WTC11 (cell line): Measurements from ENCODE around the gene RAB3D. TPM values are rescaled to one million over a fixed set of nuclear protein-coding genes. Genes with fewer than 3 reads are reported as not detected.
A peak's percentile ranks its signal among the peaks of the same experiment; 100 is the strongest.

Experiments
- ATAC-seq: fragments of 200-7000 bp; cut with Tn5 transposase; 2 replicates; pipeline ENCODE4 v1.10.0; 2021; ENCODE audit warnings: mild to moderate bottlenecking, moderate library complexity
- CTCF ChIA-PET: fragments of 300-600 bp; sonication (Branson Sonifier 250); formaldehyde crosslinking; loops from one replicate; lab custom pipeline; 2021; ENCODE audit warnings: antibody characterized with exemption; lab: Charles Lee
- POLR2A ChIA-PET: fragments of 350-600 bp; sonication (Branson Sonifier 250); formaldehyde crosslinking; loops from one replicate; lab custom pipeline; 2021; ENCODE audit warnings: antibody characterized with exemption; lab: Charles Lee
- DNase-seq: peaks from one replicate; pipeline ENCODE4 v3.0.0; 2021; ENCODE audit warnings: low spot score
- H3K27ac Mint-ChIP-seq: 2 replicates; pipeline ENCODE4 v1.8.0; 2021; ENCODE audit warnings: mixed read lengths
- H3K27me3 Mint-ChIP-seq: 2 replicates; pipeline ENCODE4 v1.8.0; 2021; ENCODE audit warnings: low read depth, mild to moderate bottlenecking, moderate library complexity, mixed read lengths
- H3K36me3 Mint-ChIP-seq: 2 replicates; pipeline ENCODE4 v1.8.0; 2021; ENCODE audit warnings: mixed read lengths
- H3K4me1 Mint-ChIP-seq: 2 replicates; pipeline ENCODE4 v1.8.0; 2022; ENCODE audit warnings: mixed read lengths
- H3K4me3 Mint-ChIP-seq: 2 replicates; pipeline ENCODE4 v1.8.0; 2021; ENCODE audit warnings: mild to moderate bottlenecking, moderate library complexity, mixed read lengths
- H3K9me3 Mint-ChIP-seq: 2 replicates; pipeline ENCODE4 v1.8.0; 2021; ENCODE audit warnings: mixed read lengths
- ATF1 ChIP-seq: sonication (generic); formaldehyde crosslinking; IDR thresholded peaks from 2 replicates; pipeline ENCODE4 v1.8.1; 2023; ENCODE audit warnings: mild to moderate bottlenecking, moderate library complexity, missing genetic modification reagents
- ATF6 ChIP-seq: sonication (generic); formaldehyde crosslinking; IDR thresholded peaks from 2 replicates; pipeline ENCODE4 v1.8.1; 2023; ENCODE audit warnings: mild to moderate bottlenecking, missing genetic modification reagents
- CREM ChIP-seq: sonication (generic); formaldehyde crosslinking; IDR thresholded peaks from 2 replicates; pipeline ENCODE4 v1.8.1; 2022; ENCODE audit warnings: mild to moderate bottlenecking, missing genetic modification reagents, moderate library complexity
- ELF4 ChIP-seq: sonication (generic); formaldehyde crosslinking; IDR thresholded peaks from 2 replicates; pipeline ENCODE4 v1.8.1; 2022; ENCODE audit warnings: low read depth, mild to moderate bottlenecking, moderate library complexity, missing genetic modification reagents
- EMX1 ChIP-seq: fragments of 250-450 bp; sonication (Bioruptor Pico); IDR thresholded peaks from 2 replicates; pipeline ENCODE4 v1.8.0; 2021; ENCODE audit warnings: mild to moderate bottlenecking
- FOXK1 ChIP-seq: sonication (generic); formaldehyde crosslinking; IDR thresholded peaks from 2 replicates; pipeline ENCODE4 v1.8.0; 2022; ENCODE audit warnings: mild to moderate bottlenecking, moderate library complexity, missing genetic modification reagents
- GABPB1 ChIP-seq: sonication (generic); formaldehyde crosslinking; IDR thresholded peaks from 2 replicates; pipeline ENCODE4 v1.8.1; 2023; ENCODE audit warnings: mild to moderate bottlenecking, missing genetic modification reagents
- NFYB ChIP-seq: sonication (generic); formaldehyde crosslinking; conservative IDR thresholded peaks from 2 replicates; pipeline ENCODE4 v1.8.0; 2022; ENCODE audit warnings: low read depth, missing genetic modification reagents
- NR2C2 ChIP-seq: sonication (generic); formaldehyde crosslinking; IDR thresholded peaks from 2 replicates; pipeline ENCODE4 v1.8.0; 2022; ENCODE audit warnings: mild to moderate bottlenecking, missing genetic modification reagents
- PRRX2 ChIP-seq: fragments of 250-450 bp; sonication (Bioruptor Pico); IDR thresholded peaks from 2 replicates; pipeline ENCODE4 v1.8.0; 2021; ENCODE audit warnings: mild to moderate bottlenecking
- ZNF138 ChIP-seq: sonication (generic); formaldehyde crosslinking; conservative IDR thresholded peaks from 2 replicates; pipeline ENCODE4 v1.8.1; 2022; ENCODE audit warnings: mild to moderate bottlenecking, moderate library complexity, missing genetic modification reagents
- ZNF219 ChIP-seq: sonication (generic); formaldehyde crosslinking; IDR thresholded peaks from 2 replicates; pipeline ENCODE4 v1.8.0; 2023; ENCODE audit warnings: missing genetic modification reagents, mild to moderate bottlenecking, borderline replicate concordance
- ZNF232 ChIP-seq: sonication (generic); formaldehyde crosslinking; IDR thresholded peaks from 2 replicates; pipeline ENCODE4 v1.8.0; 2022; ENCODE audit warnings: mild to moderate bottlenecking, missing genetic modification reagents
- ZNF317 ChIP-seq: sonication (generic); formaldehyde crosslinking; IDR thresholded peaks from 2 replicates; pipeline ENCODE4 v1.8.1; 2023; ENCODE audit warnings: low read depth, mild to moderate bottlenecking, moderate library complexity, missing genetic modification reagents, borderline replicate concordance
- ZNF416 ChIP-seq: fragments of 250-450 bp; sonication (Bioruptor Pico); IDR thresholded peaks from 2 replicates; pipeline ENCODE4 v1.9.0; 2021; ENCODE audit warnings: mild to moderate bottlenecking, inconsistent platforms
- ZNF532 ChIP-seq: fragments of 250-450 bp; sonication (Bioruptor Pico); IDR thresholded peaks from 2 replicates; pipeline ENCODE4 v1.9.0; 2021; ENCODE audit warnings: mild to moderate bottlenecking, borderline replicate concordance
- total RNA-seq: library from RNA; stranded (reverse); gene quantifications from 3 replicates; pipeline ENCODE4 v1.2.3, GENCODE V29; 2021
- TF ChIP-seq, protein P1 (sequence below): sonication (generic); formaldehyde crosslinking; IDR thresholded peaks from 2 replicates; pipeline ENCODE4 v1.8.0; 2022; ENCODE audit warnings: mild to moderate bottlenecking, missing genetic modification reagents
- TF ChIP-seq, protein P2 (sequence below): sonication (generic); formaldehyde crosslinking; IDR thresholded peaks from 2 replicates; pipeline ENCODE4 v1.8.1; 2023; ENCODE audit warnings: mild to moderate bottlenecking, moderate library complexity, missing genetic modification reagents
- TF ChIP-seq, protein P3 (sequence below): sonication (generic); formaldehyde crosslinking; IDR thresholded peaks from 2 replicates; pipeline ENCODE4 v1.8.1; 2023; ENCODE audit warnings: mild to moderate bottlenecking, missing genetic modification reagents, moderate library complexity
- TF ChIP-seq, protein P4 (sequence below): sonication (generic); formaldehyde crosslinking; IDR thresholded peaks from 2 replicates; pipeline ENCODE4 v1.8.1; 2023; ENCODE audit warnings: mild to moderate bottlenecking, missing genetic modification reagents, moderate library complexity

Gene RAB3D
- total RNA-seq, 1 experiment from 2014 or later = 18.9 TPM

DNA sequence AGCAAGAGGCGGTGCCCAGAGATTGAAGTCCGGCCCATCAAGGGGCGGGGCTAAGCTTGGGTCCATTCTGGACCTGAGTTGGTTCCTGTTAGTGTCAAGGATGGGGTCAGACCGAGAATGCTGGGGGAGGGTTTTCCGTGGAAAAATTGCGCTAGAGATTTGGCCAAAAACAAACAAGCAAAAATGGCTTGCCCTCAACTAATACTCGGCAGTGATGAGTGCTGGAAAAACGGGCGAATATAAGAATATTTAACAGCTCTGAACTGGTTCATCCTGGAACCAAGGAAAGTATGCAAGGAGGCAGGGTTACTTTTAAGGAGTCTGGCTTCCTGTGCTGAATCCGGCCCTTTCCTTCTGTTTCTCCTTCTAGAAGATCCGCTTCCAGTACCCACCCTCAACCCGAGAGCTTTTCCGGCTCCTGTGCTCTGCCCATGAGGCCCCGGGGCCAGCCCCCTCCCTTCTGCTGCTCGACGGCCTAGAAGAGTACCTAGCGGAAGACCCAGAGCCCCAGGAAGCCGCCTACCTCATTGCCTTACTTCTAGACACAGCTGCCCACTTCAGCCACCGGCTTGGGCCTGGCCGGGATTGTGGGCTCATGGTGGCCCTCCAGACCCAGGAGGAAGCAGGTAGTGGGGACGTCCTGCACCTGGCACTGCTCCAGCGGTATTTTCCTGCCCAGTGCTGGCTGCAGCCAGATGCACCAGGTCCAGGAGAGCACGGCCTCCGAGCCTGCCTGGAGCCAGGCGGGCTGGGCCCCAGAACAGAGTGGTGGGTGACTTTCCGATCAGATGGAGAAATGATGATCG, 35.9 kb upstream of the RAB3D start (continued):
- no peak for TF ChIP-seq ZNF532 (CRISPR knock-in tag)
- TF ChIP-seq, protein P1, sequence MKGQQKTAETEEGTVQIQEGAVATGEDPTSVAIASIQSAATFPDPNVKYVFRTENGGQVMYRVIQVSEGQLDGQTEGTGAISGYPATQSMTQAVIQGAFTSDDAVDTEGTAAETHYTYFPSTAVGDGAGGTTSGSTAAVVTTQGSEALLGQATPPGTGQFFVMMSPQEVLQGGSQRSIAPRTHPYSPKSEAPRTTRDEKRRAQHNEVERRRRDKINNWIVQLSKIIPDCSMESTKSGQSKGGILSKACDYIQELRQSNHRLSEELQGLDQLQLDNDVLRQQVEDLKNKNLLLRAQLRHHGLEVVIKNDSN (CRISPR knock-in tag) = no peak
- 0 out of 2 replicates have a peak, but pooled peaks have one; percentile 20 for TF ChIP-seq CREM (CRISPR knock-in tag)

GRCh38 chr19:11374433-11375142, 35.1 kb upstream of the RAB3D start, which contains the start of gene SWSAP1:
TSS of gene SWSAP1 (plus strand) at chr19:11374666. CDS start at chr19:11374681, 15 bp downstream.
- H3K36me3 Mint-ChIP-seq = peaks cover 6% of the 10 kb centered on the region
- no peaks in the 10 kb centered on the region for H3K9me3 Mint-ChIP-seq
- DNase-seq (peak; percentile 98), ATAC-seq (peak; percentile 93)
- POLR2A ChIA-PET = interaction anchor here (0.5 to 3.1 kb wide), 12 partner anchors 9 to 144 kb away, joined by 3 to 16 read pairs (median 5); partner anchors contain the start of genes CCDC159, EPOR, ODAD3 and PRKCSH
- H3K27ac Mint-ChIP-seq = no peak within 1 kb of the TSS; the same call in 1 of the 2 replicates
- H3K27me3 Mint-ChIP-seq = no peaks in the 10 kb centered on the region
- CTCF ChIA-PET = interaction anchor here (0.6 to 4.6 kb wide), 27 partner anchors 9 to 326 kb away, joined by 3 to 59 read pairs (median 6); partner anchors contain the start of genes CCDC159, CNN1, ECSIT and EPOR
- peaks cover 19% of the 10 kb centered on the region for H3K4me1 Mint-ChIP-seq
- H3K4me3 Mint-ChIP-seq = no peak within 1 kb of the TSS
- TF ChIP-seq PRRX2 (CRISPR knock-in tag) = no peak
- peak; percentile 83 for TF ChIP-seq NFYB (CRISPR knock-in tag)
- no peak for TF ChIP-seq ZNF232 (CRISPR knock-in tag)
- TF ChIP-seq, protein P2, sequence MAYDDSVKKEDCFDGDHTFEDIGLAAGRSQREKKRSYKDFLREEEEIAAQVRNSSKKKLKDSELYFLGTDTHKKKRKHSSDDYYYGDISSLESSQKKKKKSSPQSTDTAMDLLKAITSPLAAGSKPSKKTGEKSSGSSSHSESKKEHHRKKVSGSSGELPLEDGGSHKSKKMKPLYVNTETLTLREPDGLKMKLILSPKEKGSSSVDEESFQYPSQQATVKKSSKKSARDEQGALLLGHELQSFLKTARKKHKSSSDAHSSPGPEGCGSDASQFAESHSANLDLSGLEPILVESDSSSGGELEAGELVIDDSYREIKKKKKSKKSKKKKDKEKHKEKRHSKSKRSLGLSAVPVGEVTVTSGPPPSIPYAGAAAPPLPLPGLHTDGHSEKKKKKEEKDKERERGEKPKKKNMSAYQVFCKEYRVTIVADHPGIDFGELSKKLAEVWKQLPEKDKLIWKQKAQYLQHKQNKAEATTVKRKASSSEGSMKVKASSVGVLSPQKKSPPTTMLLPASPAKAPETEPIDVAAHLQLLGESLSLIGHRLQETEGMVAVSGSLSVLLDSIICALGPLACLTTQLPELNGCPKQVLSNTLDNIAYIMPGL (CRISPR knock-in tag) = no peak; the same call in 1 of the 2 replicates
- no peak for TF ChIP-seq ZNF317 (CRISPR knock-in tag)
- no peak for TF ChIP-seq EMX1 (CRISPR knock-in tag)
- TF ChIP-seq FOXK1 = peak; percentile 60; the same call in 1 of the 2 replicates
- TF ChIP-seq ZNF219 (CRISPR knock-in tag) = no peak
- TF ChIP-seq, protein P3, sequence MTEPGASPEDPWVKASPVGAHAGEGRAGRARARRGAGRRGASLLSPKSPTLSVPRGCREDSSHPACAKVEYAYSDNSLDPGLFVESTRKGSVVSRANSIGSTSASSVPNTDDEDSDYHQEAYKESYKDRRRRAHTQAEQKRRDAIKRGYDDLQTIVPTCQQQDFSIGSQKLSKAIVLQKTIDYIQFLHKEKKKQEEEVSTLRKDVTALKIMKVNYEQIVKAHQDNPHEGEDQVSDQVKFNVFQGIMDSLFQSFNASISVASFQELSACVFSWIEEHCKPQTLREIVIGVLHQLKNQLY (CRISPR knock-in tag) = no peak
- TF ChIP-seq GABPB1 (CRISPR knock-in tag) = peak; percentile 37; the same call in 1 of the 2 replicates
- TF ChIP-seq ZNF138 (CRISPR knock-in tag) = no peak
- TF ChIP-seq, protein P1 (CRISPR knock-in tag) = 0 out of 2 replicates have a peak, but pooled peaks have one; percentile 25
- no peak for TF ChIP-seq NR2C2 (CRISPR knock-in tag)
- no peak for TF ChIP-seq ELF4 (CRISPR knock-in tag)
- no peak for TF ChIP-seq ATF1 (CRISPR knock-in tag)
- TF ChIP-seq ZNF416 (CRISPR knock-in tag) = 0 out of 2 replicates have a peak, but pooled peaks have one; percentile 17
- TF ChIP-seq ATF6 (CRISPR knock-in tag) = no peak
- TF ChIP-seq, protein P4, sequence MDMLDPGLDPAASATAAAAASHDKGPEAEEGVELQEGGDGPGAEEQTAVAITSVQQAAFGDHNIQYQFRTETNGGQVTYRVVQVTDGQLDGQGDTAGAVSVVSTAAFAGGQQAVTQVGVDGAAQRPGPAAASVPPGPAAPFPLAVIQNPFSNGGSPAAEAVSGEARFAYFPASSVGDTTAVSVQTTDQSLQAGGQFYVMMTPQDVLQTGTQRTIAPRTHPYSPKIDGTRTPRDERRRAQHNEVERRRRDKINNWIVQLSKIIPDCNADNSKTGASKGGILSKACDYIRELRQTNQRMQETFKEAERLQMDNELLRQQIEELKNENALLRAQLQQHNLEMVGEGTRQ = no peak; the same call in 1 of the 2 replicates
